GM19324 (cell line): ENCODE results near the gene PITHD1.
"Not testable (repeated sequence)": the region's sequence is repeated elsewhere in the genome, so short reads cannot be mapped to it uniquely, and the experiment has no call there.

Experiments
- ATAC-seq: cut with Tn5 transposase; IDR thresholded peaks from one replicate; pipeline ENCODE4 v1.9.1; 2021; ENCODE audit warnings: mild to moderate bottlenecking, moderate library complexity; ENCODE audit not compliant: unreplicated experiment, low FRiP score

The PITHD1 gene

GRCh38 chr1:23777979-23778814 is at the start of gene PITHD1:
Gene PITHD1 (plus strand): TSS chr1:23778418. CDS start chr1:23778516, 98 bp downstream.
- ATAC-seq: peak; percentile 72

GRCh38 chr1:23732363-23733224 is 45.6 kb upstream of the PITHD1 start:
- ATAC-seq: no peak

- not testable (repeated sequence) for ATAC-seq
Measured at GRCh38 chr1:23733281-23733680, 44.9 kb upstream of the PITHD1 start.

GRCh38 chr1:23736437-23737134 is 41.6 kb upstream of the PITHD1 start:
- ATAC-seq: no peak

- ATAC-seq: no peak
Measured at GRCh38 chr1:23741609-23742008, 36.6 kb upstream of the PITHD1 start.

GRCh38 chr1:23742670-23743286 is 35.4 kb upstream of the PITHD1 start:
- no peak for ATAC-seq

GRCh38 chr1:23743287-23744152 is 34.7 kb upstream of the PITHD1 start, which contains the start of gene ELOA:
Gene ELOA (plus strand): TSS chr1:23743471. CDS start chr1:23743504, 33 bp downstream.
- ATAC-seq: peak; percentile 80

- no peak for ATAC-seq
Measured at GRCh38 chr1:23745515-23745914, 32.7 kb upstream of the PITHD1 start.

GRCh38 chr1:23748016-23748415 is 30.2 kb upstream of the PITHD1 start:
- no peak for ATAC-seq

GRCh38 chr1:23751050-23751814 is 27.0 kb upstream of the PITHD1 start:
- no peak for ATAC-seq

GRCh38 chr1:23751815-23752200 is 26.4 kb upstream of the PITHD1 start:
- no peak for ATAC-seq

- ATAC-seq: no peak
Measured at GRCh38 chr1:23752909-23753308, 25.3 kb upstream of the PITHD1 start.

GRCh38 chr1:23756676-23757075 is 21.5 kb upstream of the PITHD1 start:
- no peak for ATAC-seq

GRCh38 chr1:23757812-23758211 is 20.4 kb upstream of the PITHD1 start:
- ATAC-seq: no peak

GRCh38 chr1:23759277-23759676 is 18.9 kb upstream of the PITHD1 start:
- ATAC-seq: no peak

- ATAC-seq: no peak
Measured at GRCh38 chr1:23763041-23763577, 15.1 kb upstream of the PITHD1 start.

- ATAC-seq: no peak
Measured at GRCh38 chr1:23768733-23769132, 9.5 kb upstream of the PITHD1 start.

GRCh38 chr1:23772049-23772853 is 6.0 kb upstream of the PITHD1 start:
- ATAC-seq: peak; percentile 56
